SK-N-SH treated with all-trans-retinoic acid at 6 μM for 48 hours (cell line): ENCODE results near the gene CC2D1B.

Source experiments
- ARNTL ChIP-seq: fragments of 450-650 bp; formaldehyde crosslinking; IDR thresholded peaks from 2 replicates; pipeline ENCODE4 v1.5.0; 2020; ENCODE audit warnings: low read depth, mild to moderate bottlenecking, moderate library complexity, borderline replicate concordance
- BACH2 ChIP-seq: fragments of 250-450 bp; sonication (Bioruptor Pico); IDR thresholded peaks from 2 replicates; pipeline ENCODE4 v1.9.0; 2021; ENCODE audit warnings: mild to moderate bottlenecking, borderline replicate concordance
- CREB5 ChIP-seq: fragments of 250-450 bp; sonication (Bioruptor Pico); IDR thresholded peaks from 2 replicates; pipeline ENCODE4 v1.5.1; 2020; ENCODE audit warnings: low read depth, mild to moderate bottlenecking, moderate library complexity
- CSDC2 ChIP-seq: fragments of 250-450 bp; sonication (Bioruptor Pico); IDR thresholded peaks from 2 replicates; pipeline ENCODE4 v1.5.0; 2020; ENCODE audit warnings: mild to moderate bottlenecking, moderate library complexity
- GLIS3 ChIP-seq: fragments of 250-450 bp; sonication (Bioruptor Pico); IDR thresholded peaks from 2 replicates; pipeline ENCODE4 v1.5.0; 2020; ENCODE audit warnings: mild to moderate bottlenecking, moderate library complexity
- PPARA ChIP-seq: fragments of 250-450 bp; sonication (Bioruptor Pico); IDR thresholded peaks from 2 replicates; pipeline ENCODE4 v1.5.0; 2020; ENCODE audit warnings: mild to moderate bottlenecking, borderline replicate concordance
- RARB ChIP-seq: fragments of 250-450 bp; sonication (Bioruptor Pico); IDR thresholded peaks from 2 replicates; pipeline ENCODE4 v1.8.0; 2021; ENCODE audit warnings: mild to moderate bottlenecking, moderate library complexity
- TSHZ2 ChIP-seq: fragments of 250-450 bp; sonication (Bioruptor Pico); IDR thresholded peaks from 2 replicates; pipeline ENCODE4 v1.5.0; 2020; ENCODE audit warnings: mild to moderate bottlenecking, moderate library complexity
- ZC3H10 ChIP-seq: fragments of 250-450 bp; sonication (Bioruptor Pico); IDR thresholded peaks from 2 replicates; pipeline ENCODE4 v1.5.1; 2021; ENCODE audit warnings: mild to moderate bottlenecking, moderate library complexity
- ZFP3 ChIP-seq: fragments of 250-450 bp; sonication (Bioruptor Pico); IDR thresholded peaks from 2 replicates; pipeline ENCODE4 v1.5.0; 2020; ENCODE audit warnings: mild to moderate bottlenecking, moderate library complexity
- ZFP30 ChIP-seq: fragments of 450-650 bp; formaldehyde crosslinking; IDR thresholded peaks from 2 replicates; pipeline ENCODE4 v1.5.0; 2022; ENCODE audit warnings: mild to moderate bottlenecking, moderate library complexity
- ZNF565 ChIP-seq: fragments of 450-650 bp; formaldehyde crosslinking; conservative IDR thresholded peaks from 2 replicates; pipeline ENCODE4 v1.5.0; 2020; ENCODE audit warnings: low read depth, mild to moderate bottlenecking, moderate library complexity
- TF ChIP-seq, protein P1 (sequence below): fragments of 250-450 bp; sonication (Bioruptor Pico); IDR thresholded peaks from 2 replicates; pipeline ENCODE4 v1.8.0; 2020; ENCODE audit warnings: mild to moderate bottlenecking, moderate library complexity, borderline replicate concordance

- no peak for TF ChIP-seq BACH2 (CRISPR knock-in tag)
- no peak for TF ChIP-seq CREB5 (CRISPR knock-in tag)
- TF ChIP-seq ZFP3: no peak
- no peak for TF ChIP-seq ZNF565 (CRISPR knock-in tag)
- TF ChIP-seq, protein P1, sequence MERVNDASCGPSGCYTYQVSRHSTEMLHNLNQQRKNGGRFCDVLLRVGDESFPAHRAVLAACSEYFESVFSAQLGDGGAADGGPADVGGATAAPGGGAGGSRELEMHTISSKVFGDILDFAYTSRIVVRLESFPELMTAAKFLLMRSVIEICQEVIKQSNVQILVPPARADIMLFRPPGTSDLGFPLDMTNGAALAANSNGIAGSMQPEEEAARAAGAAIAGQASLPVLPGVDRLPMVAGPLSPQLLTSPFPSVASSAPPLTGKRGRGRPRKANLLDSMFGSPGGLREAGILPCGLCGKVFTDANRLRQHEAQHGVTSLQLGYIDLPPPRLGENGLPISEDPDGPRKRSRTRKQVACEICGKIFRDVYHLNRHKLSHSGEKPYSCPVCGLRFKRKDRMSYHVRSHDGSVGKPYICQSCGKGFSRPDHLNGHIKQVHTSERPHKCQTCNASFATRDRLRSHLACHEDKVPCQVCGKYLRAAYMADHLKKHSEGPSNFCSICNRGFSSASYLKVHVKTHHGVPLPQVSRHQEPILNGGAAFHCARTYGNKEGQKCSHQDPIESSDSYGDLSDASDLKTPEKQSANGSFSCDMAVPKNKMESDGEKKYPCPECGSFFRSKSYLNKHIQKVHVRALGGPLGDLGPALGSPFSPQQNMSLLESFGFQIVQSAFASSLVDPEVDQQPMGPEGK (CRISPR knock-in tag): no peak
- no peak for TF ChIP-seq ARNTL (CRISPR knock-in tag)
- TF ChIP-seq ZFP30 (CRISPR knock-in tag): no peak
- TF ChIP-seq PPARA: no peak
- no peak for TF ChIP-seq CSDC2 (CRISPR knock-in tag)
- no peak for TF ChIP-seq RARB (CRISPR knock-in tag)
- no peak for TF ChIP-seq ZC3H10
- TF ChIP-seq TSHZ2: no peak
- TF ChIP-seq GLIS3 (CRISPR knock-in tag): no peak
These were observed 24.2 kb downstream of the CC2D1B start for GRCh38 chr1:52341655-52342260.
